ENCODE results near the gene DDX4. TPM values are rescaled to one million over a fixed set of nuclear protein-coding genes. Genes with fewer than 3 reads are reported as not detected.

Gene DDX4
- total RNA-seq, 1 donor from 2014 or later, result not detected

GRCh38 chr5:55823151-55823796 is 85.4 kb downstream of the DDX4 start:
- DNase-seq, result no peak

- no peak for DNase-seq
Observed at GRCh38 chr5:55829956-55830355, 92.1 kb downstream of the DDX4 start.

- DNase-seq, result no peak
Observed at GRCh38 chr5:55832446-55832845, 94.6 kb downstream of the DDX4 start.

DNA sequence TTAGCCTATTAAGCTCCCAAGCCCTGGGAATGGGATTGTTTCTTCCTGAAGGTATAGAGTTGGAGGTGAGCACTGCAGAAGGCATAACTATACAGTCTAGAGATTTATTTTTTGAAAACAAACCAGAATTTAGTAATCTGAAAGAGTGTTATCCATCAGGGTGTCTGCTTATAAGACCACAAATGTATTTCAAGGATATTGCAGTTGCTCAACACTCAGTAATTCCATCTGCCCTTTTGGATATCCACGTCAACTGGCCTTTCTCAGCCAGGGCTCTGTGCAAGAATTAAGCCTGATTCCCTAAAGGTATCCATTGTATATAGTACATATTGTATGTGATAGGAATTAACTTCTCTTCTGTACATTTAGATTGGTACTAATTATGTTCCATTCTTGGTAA is 98.3 kb downstream of the DDX4 start:
- no peak for DNase-seq

DNA sequence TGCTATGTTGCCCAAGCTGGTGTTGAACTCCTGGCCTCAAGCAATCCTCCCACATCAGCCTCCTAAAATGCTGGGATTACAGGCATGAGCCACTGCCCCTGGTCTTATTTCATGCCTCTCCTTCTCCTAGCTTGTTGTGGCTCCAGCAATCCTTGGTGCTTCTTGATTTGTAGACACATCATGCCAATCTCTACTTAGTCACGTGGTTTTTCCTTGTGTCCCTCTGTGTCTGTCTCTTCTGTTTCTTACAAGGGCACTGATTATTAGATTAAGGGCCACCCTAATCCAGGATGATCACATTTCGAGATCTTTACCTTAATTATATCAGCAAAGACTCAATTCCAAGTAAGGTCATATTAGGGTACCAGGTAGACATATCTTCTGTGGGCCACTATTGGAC is 104.1 kb downstream of the DDX4 start:
- no peak for DNase-seq

DNA sequence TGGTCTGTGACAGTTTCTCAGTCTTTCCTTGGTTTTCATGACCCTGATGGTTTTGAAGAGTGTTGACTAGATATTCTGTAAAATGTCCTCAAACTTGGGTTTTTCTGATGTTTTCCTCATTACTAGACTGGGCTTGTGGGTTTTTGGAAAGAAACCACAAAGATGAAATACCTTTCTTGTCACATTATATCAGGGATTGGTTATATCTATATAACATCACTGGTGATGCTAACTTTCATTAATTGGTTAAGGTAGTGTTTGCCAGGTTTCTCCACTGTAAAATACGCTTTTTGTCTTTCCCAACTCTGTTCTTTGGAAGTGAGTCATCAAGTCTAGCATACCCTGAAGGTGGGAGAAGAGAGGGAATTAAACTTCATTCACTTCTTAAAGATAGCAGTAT is 110.0 kb downstream of the DDX4 start:
- DNase-seq, result no peak

DNA sequence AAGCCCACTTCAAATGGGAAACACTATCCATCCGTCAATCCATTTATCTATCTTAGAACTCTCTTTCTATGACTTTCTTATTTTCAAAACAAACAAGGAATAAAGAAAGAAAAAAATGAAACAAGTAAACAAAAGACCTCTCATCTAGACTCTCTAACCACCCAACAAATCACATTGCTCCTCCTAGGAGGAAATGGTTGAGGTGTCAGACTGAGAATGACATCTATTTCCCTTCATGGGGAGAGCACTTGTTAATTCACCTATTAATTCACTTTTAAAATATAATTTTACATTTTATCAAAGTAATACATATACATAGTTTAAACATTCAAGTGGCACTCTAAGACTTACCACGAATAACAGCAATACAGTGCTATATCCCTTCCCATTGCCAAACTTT is 110.9 kb downstream of the DDX4 start:
- DNase-seq, result no peak

DNA sequence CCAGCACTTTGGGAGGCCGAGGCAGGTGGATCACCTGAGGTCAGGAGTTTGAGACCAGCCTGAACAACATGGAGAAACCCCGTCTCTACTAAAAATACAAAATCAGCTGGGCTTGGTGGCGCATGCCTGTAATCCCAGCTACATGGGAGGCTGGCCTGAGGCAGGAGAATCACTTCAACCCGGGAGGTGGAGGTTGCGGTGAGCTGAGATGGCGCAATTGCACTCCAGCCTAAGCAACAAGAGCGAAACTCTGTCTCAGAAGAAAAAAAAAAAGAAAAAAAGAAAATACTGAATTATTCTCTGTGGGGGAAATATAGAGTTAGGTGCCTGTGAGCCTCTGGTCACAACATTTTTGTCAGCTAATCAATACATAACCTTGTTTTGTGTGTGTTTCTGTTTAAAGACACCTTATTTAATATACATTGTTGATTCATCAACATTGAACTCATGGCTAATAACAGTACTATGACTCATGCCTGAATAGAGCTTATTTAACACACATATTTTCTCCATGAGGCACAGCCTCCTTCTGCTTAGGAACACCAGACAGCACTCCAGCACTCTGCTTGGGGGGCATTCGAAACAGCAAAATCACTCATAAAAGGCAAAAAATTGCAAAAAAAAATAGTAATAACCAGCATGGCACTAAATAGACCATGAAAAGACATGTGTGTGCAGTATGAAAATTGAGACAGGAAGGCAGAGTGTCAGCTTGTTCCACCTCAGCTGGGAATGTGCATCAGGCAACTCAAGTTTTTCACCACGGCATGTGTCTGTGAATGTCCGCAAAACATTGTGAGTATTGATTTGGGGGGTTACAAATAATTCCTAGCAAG is 113.2 kb downstream of the DDX4 start, which contains the start of gene IL31RA:
IL31RA (plus strand) TSS at position 519 of the 836 bp plus-strand sequence; CDS start at position 733, 214 bp downstream.
- no peak for DNase-seq

DNA sequence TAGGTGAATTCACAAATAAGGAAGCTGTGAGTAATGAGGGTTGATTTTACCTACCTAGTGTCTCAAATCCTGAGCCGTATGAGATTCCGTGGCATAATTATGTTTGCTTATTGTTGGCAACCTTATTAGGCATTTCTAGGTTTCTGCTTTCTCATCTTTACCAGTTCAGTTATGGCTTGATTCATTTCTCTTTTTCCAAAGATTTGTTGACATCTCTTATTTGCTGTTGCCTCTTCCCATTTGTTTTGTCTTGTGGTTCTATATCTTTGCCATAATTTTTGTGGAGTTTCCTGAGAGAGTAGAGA is 113.8 kb downstream of the DDX4 start:
- DNase-seq, result no peak

GRCh38 chr5:55852503-55852902 is 114.6 kb downstream of the DDX4 start:
- no peak for DNase-seq

DNA sequence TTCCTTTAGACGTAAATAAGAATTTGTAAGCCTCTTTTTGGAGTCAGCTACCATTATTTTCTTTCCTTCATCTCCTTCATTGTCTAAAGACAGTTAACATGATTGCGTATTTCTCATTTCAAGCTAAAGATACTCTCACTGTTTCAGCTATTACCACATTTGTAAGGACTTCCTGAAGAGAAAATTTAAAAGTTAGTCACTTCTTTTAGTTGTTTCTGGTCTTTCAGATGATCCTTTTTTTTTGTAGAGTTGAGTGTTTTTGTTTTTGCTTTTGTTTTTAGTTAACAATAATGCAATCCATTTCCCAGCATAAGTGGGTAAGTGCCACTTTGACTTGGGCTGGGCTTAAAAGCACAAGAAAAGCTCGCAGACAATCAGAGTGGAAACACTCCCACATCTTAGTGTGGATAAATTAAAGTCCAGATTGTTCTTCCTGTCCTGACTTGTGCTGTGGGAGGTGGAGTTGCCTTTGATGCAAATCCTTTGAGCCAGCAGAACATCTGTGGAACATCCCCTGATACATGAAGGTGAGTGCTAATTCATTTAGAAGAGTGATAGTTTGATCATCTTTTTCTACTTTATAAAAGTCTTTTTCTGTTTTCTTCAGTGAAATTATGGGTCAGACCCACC is 115.3 kb downstream of the DDX4 start:
- DNase-seq, result no peak

DNA sequence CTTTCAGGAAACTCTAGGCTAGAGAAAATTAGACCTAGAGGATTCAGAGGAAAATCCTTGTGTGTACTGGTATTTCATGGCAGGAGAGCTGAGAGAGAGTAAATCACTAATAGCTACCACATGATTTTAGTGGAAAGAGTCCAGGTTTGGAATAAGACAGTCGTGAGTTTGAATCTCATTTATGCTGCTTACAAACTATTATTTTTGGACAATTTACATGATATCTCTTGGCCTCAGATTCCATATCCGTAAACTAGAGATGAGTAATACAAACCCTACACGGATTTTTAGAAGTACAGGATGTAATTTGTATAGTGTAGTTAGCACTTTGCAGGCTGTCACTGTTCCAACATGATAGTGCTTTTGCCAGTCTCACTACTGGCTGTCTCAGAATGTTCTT is 116.0 kb downstream of the DDX4 start:
- no peak for DNase-seq

GRCh38 chr5:55855509-55855908 is 117.6 kb downstream of the DDX4 start:
- DNase-seq, result no peak

DNA sequence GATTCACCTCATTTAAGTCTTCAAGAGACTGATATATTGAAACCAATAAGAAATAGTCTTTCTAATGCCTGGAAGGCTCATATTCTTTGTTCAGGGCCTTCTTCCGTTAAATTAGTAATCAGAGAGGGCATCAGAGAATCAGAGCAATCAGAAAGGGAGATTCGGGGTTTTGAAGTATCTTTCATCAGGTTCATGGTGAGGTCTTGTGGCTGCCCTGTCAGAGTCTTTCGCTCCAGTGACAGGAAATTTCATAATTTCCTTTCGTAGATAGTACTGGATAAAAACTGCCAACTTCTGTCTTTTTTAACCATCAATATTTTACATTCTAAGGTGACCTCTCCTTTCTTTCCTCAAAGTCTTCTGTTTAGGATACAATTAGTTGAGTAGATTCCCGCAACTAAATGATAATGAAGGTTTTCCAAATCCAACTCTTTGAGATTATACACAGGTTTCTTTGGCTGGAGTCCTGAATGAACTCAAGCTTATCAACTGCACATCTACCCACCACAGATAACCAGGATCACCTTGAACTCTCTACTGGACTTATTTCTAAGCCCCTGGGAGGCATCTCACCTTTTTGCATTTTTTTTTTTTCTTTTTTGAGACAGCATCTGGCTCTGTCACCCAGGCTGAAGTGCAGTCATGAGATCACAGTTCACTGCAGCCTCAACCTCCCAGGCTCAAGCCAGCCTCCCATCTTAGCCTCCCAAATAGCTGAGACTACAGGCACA is 118.8 kb downstream of the DDX4 start:
- DNase-seq, result no peak

DNA sequence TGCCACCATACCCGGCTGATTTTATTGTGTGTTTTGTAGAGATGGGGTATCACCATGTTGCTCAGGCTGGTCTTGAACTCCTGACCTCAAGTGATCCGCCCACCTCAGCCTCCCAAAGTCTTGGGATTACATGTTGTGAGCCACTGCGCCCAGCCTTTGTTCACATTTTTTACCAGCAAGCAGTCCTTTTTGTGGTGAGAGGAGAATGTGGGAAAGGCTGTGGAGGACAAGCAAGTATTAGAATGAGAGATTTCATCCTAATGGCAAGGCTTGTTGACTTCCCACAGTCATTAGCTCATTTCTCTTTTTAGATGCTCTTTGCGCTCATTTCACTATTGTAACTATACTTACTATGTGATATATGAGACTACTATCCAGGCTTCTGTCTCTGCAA is 119.4 kb downstream of the DDX4 start:
- no peak for DNase-seq

DNA sequence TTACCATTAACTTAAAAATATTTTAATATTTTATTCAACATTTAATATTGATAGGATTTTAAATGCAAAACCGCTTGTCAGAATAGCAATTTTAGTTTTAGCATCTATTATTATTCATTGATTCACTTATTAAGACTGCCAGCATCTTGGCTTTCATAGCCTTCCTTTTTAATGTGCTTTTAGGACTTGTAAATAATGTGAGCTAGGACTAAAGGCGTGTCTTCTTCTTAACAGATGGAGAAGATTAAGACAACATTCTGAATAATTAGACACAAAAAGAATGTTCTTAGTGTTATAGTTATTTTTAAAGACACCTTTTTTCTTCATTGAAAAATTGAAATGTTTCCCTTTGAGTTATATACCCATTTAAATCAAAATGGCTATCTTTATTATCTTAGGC is 120.2 kb downstream of the DDX4 start:
- DNase-seq, result no peak

DNA sequence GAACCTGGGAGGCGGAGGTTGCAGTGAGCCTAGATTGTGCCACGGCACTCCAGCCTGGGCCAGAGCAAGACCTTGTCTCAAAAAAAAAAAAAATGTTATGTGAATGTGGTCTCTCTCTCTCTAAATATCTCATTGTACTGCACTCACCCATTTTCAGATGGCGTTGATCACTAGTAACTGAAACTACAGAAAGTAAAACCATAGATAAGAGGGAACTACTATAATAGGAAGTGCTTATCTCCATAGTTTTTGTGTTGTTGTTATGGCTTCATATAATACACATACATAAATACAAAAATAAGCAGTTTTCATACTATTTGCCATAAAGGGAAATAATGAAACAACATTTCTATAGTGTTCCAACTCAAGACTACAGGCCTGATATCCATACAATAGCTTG is 122.4 kb downstream of the DDX4 start:
- no peak for DNase-seq

- no peak for DNase-seq
Observed at GRCh38 chr5:55860709-55861108, 122.8 kb downstream of the DDX4 start.

- no peak for DNase-seq
Observed at GRCh38 chr5:55864606-55865541, 127.0 kb downstream of the DDX4 start.

GRCh38 chr5:55865831-55866230 is 128.0 kb downstream of the DDX4 start:
- no peak for DNase-seq

GRCh38 chr5:55866485-55866884 is 128.6 kb downstream of the DDX4 start:
- DNase-seq, result no peak

Data from occipital lobe (tissue), 2 donors.